EL (cell line): ENCODE results near the gene AGPAT4.

ENCODE experiments used
- DNase-seq: peaks from one replicate; pipeline ENCODE4 v3.0.0-alpha.2; 2016

The AGPAT4 gene

DNA sequence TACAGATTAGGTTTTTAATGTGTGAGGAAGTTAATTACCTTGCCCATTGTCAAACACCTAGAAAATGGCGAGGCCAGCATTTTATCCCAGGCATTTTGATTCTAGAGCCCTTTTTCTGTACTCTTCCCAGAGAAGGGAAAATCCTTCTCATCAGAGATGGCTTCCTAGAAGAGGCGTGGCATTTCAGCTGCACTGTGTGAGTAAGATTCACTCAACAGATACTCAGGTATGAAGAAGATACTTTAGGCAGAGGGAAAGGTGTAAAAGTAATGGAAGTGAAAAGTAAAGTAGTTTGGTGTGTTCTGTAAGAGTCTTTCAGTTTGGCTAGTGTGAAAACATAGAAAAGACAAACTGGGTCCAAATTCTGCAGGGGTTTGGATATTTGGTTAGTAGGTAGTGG, 168.5 kb downstream of the AGPAT4 start:
- no peak for DNase-seq

- DNase-seq, result peak; percentile 30
Observed at GRCh38 chr6:161104966-161105365, 168.9 kb downstream of the AGPAT4 start.

- no peak for DNase-seq
Observed at GRCh38 chr6:161103475-161103874, 170.4 kb downstream of the AGPAT4 start.

DNA sequence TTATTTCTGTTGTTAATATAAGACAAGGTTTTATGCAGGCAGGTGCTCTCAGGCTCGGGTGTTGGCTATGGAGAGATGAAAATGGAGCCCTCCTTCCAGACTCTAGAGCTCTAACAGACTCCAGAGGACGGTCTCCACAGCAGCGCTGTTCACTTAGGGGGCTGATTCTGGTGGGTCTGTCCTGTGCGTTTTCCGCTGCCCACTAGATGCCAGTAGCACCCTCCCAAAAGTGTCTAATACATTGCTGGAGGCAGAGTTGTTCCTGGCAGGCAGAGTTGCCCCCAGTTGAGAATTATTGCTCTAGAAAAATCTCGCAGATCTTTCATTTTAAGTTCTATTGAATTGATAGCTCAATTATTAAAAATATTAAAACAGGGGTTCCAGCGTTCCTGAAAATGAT, 172.3 kb downstream of the AGPAT4 start:
- no peak for DNase-seq

DNA sequence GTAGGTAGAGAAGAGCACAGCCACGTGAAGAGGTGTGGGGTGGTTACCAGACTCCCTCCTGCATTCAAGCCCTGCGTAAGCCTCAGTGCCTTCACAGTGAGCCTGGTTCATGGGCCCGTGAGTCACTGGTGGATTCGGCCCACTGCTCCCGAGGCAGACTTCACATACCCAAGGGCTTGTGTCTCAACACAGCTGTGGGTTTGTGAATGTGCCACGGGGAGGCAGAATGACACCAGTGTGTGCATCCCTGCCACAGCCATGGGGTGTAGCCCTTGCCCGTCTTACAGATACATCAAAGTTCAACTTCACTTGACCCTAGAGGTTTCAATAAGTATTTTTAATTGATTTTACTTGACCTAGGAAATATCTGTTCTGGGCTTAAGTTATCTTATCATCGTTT, 173.8 kb downstream of the AGPAT4 start:
- DNase-seq, result no peak

DNA sequence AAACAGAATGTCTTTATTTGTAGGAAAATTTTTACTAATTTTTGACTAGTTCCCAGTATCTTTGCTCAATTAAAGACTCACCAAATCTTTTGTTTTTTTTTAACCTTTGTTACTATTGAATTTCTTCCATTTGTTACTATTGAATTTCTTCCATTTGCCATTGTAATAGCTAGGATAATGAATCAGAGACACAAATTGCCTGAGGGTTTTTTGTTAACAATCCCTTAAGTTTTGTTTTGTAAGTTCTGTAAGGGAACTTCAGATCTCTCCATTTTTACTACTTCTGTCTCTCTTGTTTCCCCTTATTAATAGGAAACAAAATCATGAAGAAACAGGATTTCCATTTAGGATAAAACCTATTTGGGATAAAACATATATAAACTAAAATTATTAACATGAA, 177.9 kb downstream of the AGPAT4 start:
- no peak for DNase-seq

DNA sequence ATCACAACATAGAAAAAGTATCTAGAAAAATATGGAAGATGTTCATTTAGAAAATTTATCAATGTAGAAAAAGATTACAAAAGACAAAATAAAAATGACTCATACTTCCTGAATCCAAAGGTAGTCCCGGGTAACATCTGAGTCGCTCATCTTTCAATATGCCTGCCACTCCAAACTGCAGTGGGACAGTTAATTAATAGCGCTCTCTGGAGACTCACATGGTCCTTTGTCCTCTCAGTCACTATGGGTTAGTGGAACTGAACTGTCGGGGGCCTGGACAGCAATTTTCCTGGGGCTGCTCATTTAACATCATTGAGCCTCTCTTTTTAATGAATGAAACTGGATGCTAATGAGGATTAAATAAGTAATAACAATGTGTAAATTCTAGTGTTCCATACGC, 178.9 kb downstream of the AGPAT4 start:
- no peak for DNase-seq

- DNase-seq, result peak; percentile 60
Observed at GRCh38 chr6:161091972-161092701, 181.7 kb downstream of the AGPAT4 start.

GRCh38 chr6:161091151-161091550, 182.7 kb downstream of the AGPAT4 start:
- no peak for DNase-seq

DNA sequence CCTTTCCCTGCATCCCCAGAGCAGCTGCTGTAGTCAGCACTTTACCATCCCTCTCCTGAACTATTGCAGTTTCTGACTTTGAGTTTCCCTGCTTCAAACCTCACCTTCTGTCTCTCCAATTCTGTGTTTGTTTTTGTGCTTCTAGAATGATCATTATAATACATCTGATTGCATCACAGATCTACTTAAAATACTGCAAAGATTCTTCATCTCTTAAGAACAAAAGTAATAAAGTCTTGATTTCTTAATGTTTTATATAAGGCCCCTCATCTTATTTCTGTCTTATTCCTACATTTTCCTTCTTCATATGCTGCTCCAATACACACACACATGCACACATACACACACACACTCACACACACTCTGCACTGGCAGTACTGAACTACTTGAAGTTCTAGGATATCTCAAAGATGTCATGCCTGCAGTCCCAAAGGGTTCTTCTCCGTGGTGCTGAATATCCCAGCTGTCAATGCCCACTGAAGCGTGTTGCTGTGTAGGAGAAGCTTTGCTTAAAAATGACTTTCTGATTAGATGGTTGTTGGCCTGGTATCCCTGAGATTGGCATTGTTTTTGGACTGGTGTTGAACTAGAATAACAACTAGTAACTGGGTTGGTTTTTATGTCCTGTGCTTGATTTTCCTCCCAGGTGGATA, 185.1 kb downstream of the AGPAT4 start:
- no peak for DNase-seq

DNA sequence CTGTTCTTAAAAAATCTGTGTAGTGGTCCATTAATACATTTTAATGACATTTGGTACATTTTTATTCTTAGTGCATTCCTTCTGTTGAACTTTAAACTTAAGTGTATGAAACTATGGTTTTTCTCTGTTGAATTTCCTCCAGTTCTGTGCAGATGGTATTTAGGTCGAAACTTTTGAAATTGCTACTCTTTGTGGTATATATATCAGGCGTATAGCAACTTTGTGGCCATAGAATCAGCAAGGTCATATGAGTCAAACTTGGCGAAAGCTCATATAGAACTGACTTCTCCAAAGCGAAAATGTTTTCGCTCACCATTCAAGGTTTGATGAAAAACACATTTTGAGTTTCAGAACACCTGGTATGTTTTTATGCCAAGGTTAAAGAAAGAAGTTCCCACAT, 188.6 kb downstream of the AGPAT4 start:
- DNase-seq, result no peak

GRCh38 chr6:161082215-161082614, 191.6 kb downstream of the AGPAT4 start:
- DNase-seq, result no peak

DNA sequence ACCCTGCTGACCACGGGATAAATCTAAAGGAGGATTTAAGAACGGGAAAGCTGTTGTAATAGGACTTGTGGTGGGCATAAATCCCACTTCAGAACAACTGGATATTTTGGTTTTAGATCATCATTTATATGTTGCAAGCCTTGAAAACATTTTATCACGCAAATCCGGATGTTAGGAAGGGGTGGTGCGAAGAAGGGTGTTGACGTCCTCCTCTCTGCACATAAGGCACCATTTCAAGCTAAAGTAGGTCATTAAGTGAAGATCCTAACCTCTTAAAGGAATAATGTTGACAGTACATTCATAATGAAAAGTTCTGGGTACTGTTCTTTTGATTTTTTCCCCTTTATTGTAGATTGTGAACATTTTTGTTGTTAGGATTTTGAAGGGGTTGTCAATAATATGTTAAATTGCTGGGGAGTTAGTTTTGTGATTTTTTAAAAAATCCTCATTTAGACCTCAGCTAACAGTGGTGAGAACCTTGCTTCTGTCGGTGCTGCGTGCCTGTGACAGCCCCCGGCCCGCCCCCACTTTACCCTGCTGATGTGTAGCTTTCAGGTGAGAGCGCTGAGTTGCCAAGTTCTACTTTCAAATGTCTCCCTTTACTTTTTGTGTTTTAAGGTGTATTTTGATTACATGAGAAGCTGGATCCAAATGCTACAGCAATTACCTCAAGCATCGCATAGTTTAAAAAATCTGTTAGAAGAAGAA, 193.4 kb downstream of the AGPAT4 start:
- no peak for DNase-seq
